Uterus (tissue), 4 donors: ENCODE results near the gene SPHK2. TPM values are rescaled to one million over a fixed set of nuclear protein-coding genes. Genes with fewer than 3 reads are reported as not detected.

Experiments used
- DNase-seq, 2 donors: peaks; one replicate each; pipeline ENCODE4 v3.0.0-alpha.2; 2019 to 2020
- H3K27ac ChIP-seq, 2 donors: fragments of 200-600 bp; sonication (generic); 1 replicate in 1 of 2; 2 replicates in 1 of 2; pipeline ENCODE4 v1.5.1; 2016 to 2018
- H3K27me3 ChIP-seq, 2 donors: fragments of 200-600 bp; sonication (generic); one replicate each; pipeline ENCODE4 v1.5.1; 2018 to 2019; ENCODE audit warnings: control low read depth in 1 of 2
- H3K36me3 ChIP-seq, 2 donors: fragments of 200-600 bp; sonication (generic); one replicate each; pipeline ENCODE4 v1.5.1; 2019; ENCODE audit warnings: control low read depth in 1 of 2
- H3K4me1 ChIP-seq, 2 donors: fragments of 200-600 bp; sonication (generic); one replicate each; pipeline ENCODE4 v1.5.1; 2018 to 2019; ENCODE audit warnings: control low read depth in 1 of 2
- H3K4me3 ChIP-seq, 2 donors: fragments of 200-600 bp; sonication (generic); 1 replicate in 1 of 2; 2 replicates in 1 of 2; pipeline ENCODE4 v1.5.1; 2018 to 2019; ENCODE audit warnings: mild to moderate bottlenecking in 1 of 2
- H3K9me3 ChIP-seq, 2 donors: fragments of 200-600 bp; sonication (generic); one replicate each; pipeline ENCODE4 v1.5.1; 2019; ENCODE audit warnings: control low read depth in 1 of 2
- POLR2A ChIP-seq, 2 donors: fragments of 450-650 bp; IDR thresholded peaks; one replicate each; pipeline ENCODE4 v1.6.1; 2016; ENCODE audit warnings: antibody characterized with exemption in 2 of 2, mild to moderate bottlenecking in 1 of 2, moderate library complexity in 1 of 2
- intact Hi-C: fragments of 100-400 bp; cut with DNase I; formaldehyde crosslinking; loops from one replicate; pipeline ENCODE4 v1.15.1; 2023; ENCODE audit warnings: low total_unique reads
- total RNA-seq, 4 donors: library from RNA; depleted of rRNA in 3 of 4; stranded (reverse); fragments of >200 nt in 3 of 4; gene quantifications; one replicate each; pipeline versions ENCODE4 v1.1.0 to v1.2.4, GENCODE V29; 2014 to 2023
- TF ChIP-seq, protein P1 (sequence below), 4 experiments: fragments of 200-600 bp in 2 of 4; fragments of 450-650 bp in 2 of 4; sonication (generic) in 2 of 4; IDR thresholded peaks; one replicate each; pipeline ENCODE4 v1.5.1; 2016 to 2019; ENCODE audit warnings: antibody characterized with exemption in 4 of 4, mild to moderate bottlenecking in 2 of 4, moderate library complexity in 1 of 4
- donor health status: DM: yes; HTN: yes; CAD: no.

Gene SPHK2, protein sequence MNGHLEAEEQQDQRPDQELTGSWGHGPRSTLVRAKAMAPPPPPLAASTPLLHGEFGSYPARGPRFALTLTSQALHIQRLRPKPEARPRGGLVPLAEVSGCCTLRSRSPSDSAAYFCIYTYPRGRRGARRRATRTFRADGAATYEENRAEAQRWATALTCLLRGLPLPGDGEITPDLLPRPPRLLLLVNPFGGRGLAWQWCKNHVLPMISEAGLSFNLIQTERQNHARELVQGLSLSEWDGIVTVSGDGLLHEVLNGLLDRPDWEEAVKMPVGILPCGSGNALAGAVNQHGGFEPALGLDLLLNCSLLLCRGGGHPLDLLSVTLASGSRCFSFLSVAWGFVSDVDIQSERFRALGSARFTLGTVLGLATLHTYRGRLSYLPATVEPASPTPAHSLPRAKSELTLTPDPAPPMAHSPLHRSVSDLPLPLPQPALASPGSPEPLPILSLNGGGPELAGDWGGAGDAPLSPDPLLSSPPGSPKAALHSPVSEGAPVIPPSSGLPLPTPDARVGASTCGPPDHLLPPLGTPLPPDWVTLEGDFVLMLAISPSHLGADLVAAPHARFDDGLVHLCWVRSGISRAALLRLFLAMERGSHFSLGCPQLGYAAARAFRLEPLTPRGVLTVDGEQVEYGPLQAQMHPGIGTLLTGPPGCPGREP
- total RNA-seq: 10 to 100 TPM; 10.0 to 27.2 (median 21.7) TPM

DNA sequence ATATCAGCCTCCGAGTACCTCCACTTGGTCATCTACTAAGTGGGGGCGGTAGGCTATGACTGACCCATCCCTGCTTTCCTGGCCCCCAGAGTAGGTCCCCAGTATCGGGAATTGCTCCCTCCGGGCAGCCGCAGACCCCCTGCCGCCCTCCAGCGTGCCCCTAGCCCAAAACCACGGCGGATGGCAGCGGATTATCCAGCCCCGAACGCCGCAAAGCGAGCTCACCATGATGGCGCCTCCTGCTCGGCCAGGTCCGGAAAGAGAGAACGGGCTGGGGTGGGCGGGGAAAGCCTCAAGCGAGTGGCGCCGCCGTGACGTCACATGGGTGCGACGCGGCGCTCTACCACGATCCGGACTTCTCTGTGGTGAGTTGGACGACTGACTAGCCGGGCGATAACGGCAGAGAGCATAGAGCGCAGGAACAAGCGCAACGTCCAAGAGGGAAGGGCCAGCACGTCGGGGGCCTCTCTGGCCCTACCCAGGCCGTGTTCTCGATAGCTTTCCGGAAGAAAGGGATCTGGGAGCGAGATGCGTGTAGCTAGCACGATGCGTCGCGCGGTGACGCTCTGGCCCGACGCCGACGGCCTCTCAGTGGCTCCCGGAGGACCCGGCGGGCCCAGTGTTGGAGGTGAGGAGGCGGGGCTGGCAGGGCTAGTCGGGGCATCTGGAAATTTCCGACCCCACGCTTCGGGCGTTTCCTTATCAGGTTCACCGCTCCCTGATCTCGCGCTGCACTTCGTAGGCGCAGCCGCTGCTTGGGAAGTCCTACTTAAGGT lies at the start of gene SPHK2, which contains the start of gene RPL18:
Gene SPHK2, plus strand, starts transcription at position 591 of the 776 bp plus-strand sequence. CDS start 1,009 bp downstream, outside the sequence.
Gene RPL18, minus strand, starts transcription at position 263 of the 776 bp plus-strand sequence. Its CDS starts 35 bp downstream, at position 228.
- H3K27me3 ChIP-seq: no peaks in the 10 kb centered on the region
- H3K4me3 ChIP-seq: peak within 1 kb of the TSS; percentile 84 to 88
- DNase-seq: peak; percentile 98 to 99
- peak within 1 kb of the TSS; percentile 90 to 98 for H3K27ac ChIP-seq
- H3K36me3 ChIP-seq: no peaks in the 10 kb centered on the region
- no peaks in the 10 kb centered on the region for H3K9me3 ChIP-seq
- intact Hi-C loops: loop anchor here (10.0 kb wide), 2 partner anchors 124 to 1134 kb away; partner anchors contain the start of gene KPTN
- peaks cover 8 to 19% of the 10 kb centered on the region in 2 donors for H3K4me1 ChIP-seq
- TF ChIP-seq, protein P1, sequence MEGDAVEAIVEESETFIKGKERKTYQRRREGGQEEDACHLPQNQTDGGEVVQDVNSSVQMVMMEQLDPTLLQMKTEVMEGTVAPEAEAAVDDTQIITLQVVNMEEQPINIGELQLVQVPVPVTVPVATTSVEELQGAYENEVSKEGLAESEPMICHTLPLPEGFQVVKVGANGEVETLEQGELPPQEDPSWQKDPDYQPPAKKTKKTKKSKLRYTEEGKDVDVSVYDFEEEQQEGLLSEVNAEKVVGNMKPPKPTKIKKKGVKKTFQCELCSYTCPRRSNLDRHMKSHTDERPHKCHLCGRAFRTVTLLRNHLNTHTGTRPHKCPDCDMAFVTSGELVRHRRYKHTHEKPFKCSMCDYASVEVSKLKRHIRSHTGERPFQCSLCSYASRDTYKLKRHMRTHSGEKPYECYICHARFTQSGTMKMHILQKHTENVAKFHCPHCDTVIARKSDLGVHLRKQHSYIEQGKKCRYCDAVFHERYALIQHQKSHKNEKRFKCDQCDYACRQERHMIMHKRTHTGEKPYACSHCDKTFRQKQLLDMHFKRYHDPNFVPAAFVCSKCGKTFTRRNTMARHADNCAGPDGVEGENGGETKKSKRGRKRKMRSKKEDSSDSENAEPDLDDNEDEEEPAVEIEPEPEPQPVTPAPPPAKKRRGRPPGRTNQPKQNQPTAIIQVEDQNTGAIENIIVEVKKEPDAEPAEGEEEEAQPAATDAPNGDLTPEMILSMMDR (IDR thresholded peaks at IDR 0.05): peak in 3 of 4 experiments; percentile 9 to 31 (median 14)
- TF ChIP-seq POLR2A (IDR thresholded peaks at IDR 0.05): peak; percentile 77 to 93

DNA sequence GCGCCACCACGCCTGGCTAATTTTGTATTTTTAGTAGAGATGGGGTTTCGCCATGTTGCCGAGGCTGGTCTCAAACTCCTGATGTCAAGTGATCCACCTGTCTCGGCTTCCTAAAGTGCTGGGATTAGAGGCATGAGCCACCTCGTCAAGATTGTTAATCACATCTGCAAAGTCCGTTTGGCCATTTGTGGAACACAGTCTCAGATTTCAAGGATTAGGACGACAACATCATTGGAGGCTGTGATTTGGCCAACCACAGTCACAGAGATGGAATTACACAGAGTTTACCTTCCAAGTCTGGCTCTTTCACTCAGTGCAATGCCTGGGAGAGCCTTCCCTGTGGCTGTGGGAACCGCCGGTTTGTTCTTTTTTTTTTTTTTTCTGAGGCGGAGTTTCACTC lies 49.5 kb upstream of the SPHK2 start:
- no peak overlapping the region for H3K4me3 ChIP-seq
- H3K27ac ChIP-seq: no peak overlapping the region
- no peaks in the 10 kb centered on the region for H3K9me3 ChIP-seq
- H3K4me1 ChIP-seq: no peaks in the 10 kb centered on the region
- no peaks in the 10 kb centered on the region for H3K27me3 ChIP-seq
- no peaks in the 10 kb centered on the region for H3K36me3 ChIP-seq
- TF ChIP-seq, protein P1 (IDR thresholded peaks at IDR 0.05): no peak
- no peak for TF ChIP-seq POLR2A (IDR thresholded peaks at IDR 0.05)
- no peak for DNase-seq
- intact Hi-C loops: no loop called here

DNA sequence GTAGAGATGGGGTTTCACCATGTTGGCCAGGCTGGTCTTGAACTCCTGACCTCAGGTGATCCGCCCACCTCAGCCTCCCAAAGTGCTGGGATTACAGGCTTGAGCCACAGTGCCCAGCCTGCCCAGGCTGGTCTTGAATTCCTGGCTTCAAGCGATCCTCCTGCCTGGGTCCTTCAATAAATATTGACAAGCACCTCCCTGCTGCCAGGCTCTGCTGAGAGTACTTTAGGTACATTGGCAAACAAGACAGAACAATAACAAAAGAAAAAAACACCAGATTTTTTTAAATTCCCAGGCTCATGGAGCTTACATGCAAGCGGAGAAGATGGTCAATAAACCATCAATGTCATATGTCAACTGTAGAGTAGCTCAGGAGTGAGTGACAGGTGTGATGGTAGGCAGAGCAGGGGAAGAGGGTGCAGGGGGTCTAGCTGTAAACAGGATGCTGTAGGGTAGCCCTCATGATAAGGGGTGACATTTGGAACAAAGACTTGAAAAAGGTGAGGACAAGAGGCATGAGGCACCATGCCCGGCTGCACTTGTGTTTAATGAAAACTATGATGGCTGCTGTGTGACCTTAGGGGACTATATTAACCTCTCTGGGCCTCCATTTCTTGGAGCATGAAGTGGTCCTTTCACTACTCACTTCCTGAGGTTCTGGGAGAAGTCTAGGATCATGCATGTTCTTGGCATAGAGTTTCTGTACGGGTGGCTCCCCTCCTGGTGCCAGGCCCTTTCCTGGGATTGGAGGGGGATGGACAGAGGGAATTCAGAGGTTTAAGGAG lies 47.7 kb upstream of the SPHK2 start:
- Histone ChIP-seq H3K9me3 (no peaks in the 10 kb centered on the region), H3K36me3 (no peaks in the 10 kb centered on the region), H3K4me3 (no peak overlapping the region), H3K27me3 (no peaks in the 10 kb centered on the region), H3K4me1 (no peaks in the 10 kb centered on the region), H3K27ac (no peak overlapping the region)
- intact Hi-C loops: no loop called here
- no peak for DNase-seq
- TF ChIP-seq, protein P1 (IDR thresholded peaks at IDR 0.05): no peak
- no peak for TF ChIP-seq POLR2A (IDR thresholded peaks at IDR 0.05)

DNA sequence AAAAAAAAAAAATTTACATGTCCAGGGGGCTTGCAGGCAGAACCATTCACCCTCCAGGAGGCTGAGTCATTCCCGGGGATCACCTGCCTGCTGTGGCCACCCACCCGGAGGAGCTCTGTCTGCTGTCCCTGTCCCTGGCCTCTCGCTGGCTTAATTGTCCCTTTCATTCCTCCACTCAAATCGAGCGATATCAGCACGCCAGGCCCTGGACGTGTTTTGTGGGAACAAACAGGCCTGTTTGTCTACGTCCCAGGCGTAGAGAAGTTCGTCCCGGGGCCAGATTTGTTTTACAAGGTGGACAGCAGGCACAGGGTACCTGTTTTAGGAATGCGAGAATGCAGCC lies 46.2 kb upstream of the SPHK2 start:
- Histone ChIP-seq H3K4me1 (no peaks in the 10 kb centered on the region), H3K27me3 (no peaks in the 10 kb centered on the region), H3K4me3 (no peak overlapping the region), H3K9me3 (no peaks in the 10 kb centered on the region), H3K27ac (no peak overlapping the region), H3K36me3 (no peaks in the 10 kb centered on the region)
- TF ChIP-seq, protein P1 (IDR thresholded peaks at IDR 0.05): no peak
- intact Hi-C loops: no loop called here
- DNase-seq: no peak
